Fibroblast of gingiva (primary cell): ENCODE measurements around the gene ANKRD13A.
A peak's percentile ranks its signal among the peaks of the same experiment; 100 is the strongest.
"Not testable (repeated sequence)": the region's sequence is repeated elsewhere in the genome, so short reads cannot be mapped to it uniquely, and the experiment has no call there.

Source experiments
- DNase-seq: peaks from one replicate; pipeline ENCODE4 v3.0.0-alpha.2; 2011; ENCODE audit warnings: low read depth

ANKRD13A gene

GRCh38 chr12:110048242-110049027 is 49.2 kb downstream of the ANKRD13A start, which contains the start of gene C12orf76:
TSS of gene C12orf76 (minus strand) at chr12:110048522. CDS start at chr12:110048495, 27 bp downstream.
- peak; percentile 97 for DNase-seq

- not testable (repeated sequence) for DNase-seq
Measured at GRCh38 chr12:110049034-110049433, 49.8 kb downstream of the ANKRD13A start.

- DNase-seq = not testable (repeated sequence)
Measured at GRCh38 chr12:110049666-110050065, 50.4 kb downstream of the ANKRD13A start.

GRCh38 chr12:110050927-110051326 is 51.7 kb downstream of the ANKRD13A start:
- DNase-seq = no peak

- DNase-seq = not testable (repeated sequence)
Measured at GRCh38 chr12:110055375-110056352, 56.4 kb downstream of the ANKRD13A start.

GRCh38 chr12:110056643-110057042 is 57.4 kb downstream of the ANKRD13A start:
- DNase-seq = not testable (repeated sequence)

GRCh38 chr12:110058875-110059615 is 59.8 kb downstream of the ANKRD13A start:
- no peak for DNase-seq

GRCh38 chr12:110059651-110060000 is 60.4 kb downstream of the ANKRD13A start:
- no peak for DNase-seq

- DNase-seq = no peak
Measured at GRCh38 chr12:110062241-110062640, 63.0 kb downstream of the ANKRD13A start.

GRCh38 chr12:110065540-110065939 is 66.3 kb downstream of the ANKRD13A start:
- no peak for DNase-seq

GRCh38 chr12:110067531-110067930 is 68.3 kb downstream of the ANKRD13A start:
- DNase-seq = no peak

- not testable (repeated sequence) for DNase-seq
Measured at GRCh38 chr12:110068115-110068514, 68.9 kb downstream of the ANKRD13A start.

- no peak for DNase-seq
Measured at GRCh38 chr12:110068654-110069053, 69.4 kb downstream of the ANKRD13A start.

GRCh38 chr12:110071504-110071903 is 72.3 kb downstream of the ANKRD13A start:
- no peak for DNase-seq

- DNase-seq = no peak
Measured at GRCh38 chr12:110071967-110072366, 72.7 kb downstream of the ANKRD13A start.

- DNase-seq = not testable (repeated sequence)
Measured at GRCh38 chr12:110072636-110073035, 73.4 kb downstream of the ANKRD13A start.

GRCh38 chr12:110073049-110073831 is 74.0 kb downstream of the ANKRD13A start:
- no peak for DNase-seq

- no peak for DNase-seq
Measured at GRCh38 chr12:110074089-110074488, 74.9 kb downstream of the ANKRD13A start.

GRCh38 chr12:110075880-110076279 is 76.7 kb downstream of the ANKRD13A start:
- no peak for DNase-seq

- DNase-seq = no peak
Measured at GRCh38 chr12:110077800-110078199, 78.6 kb downstream of the ANKRD13A start.
